Left lobe of liver (tissue), 2 donors: ENCODE measurements around the gene SPATA24. TPM values are rescaled to one million over a fixed set of nuclear protein-coding genes. Genes with fewer than 3 reads are reported as not detected.
"Not testable (repeated sequence)": the region's sequence is repeated elsewhere in the genome, so short reads cannot be mapped to it uniquely, and the experiment has no call there.

Experiments used
- ATAC-seq: fragments of 200-7000 bp; cut with Tn5 transposase; one replicate; pipeline ENCODE4 v1.9.1; 2020; ENCODE audit warnings: mild to moderate bottlenecking, moderate library complexity
- DNase-seq: peaks from one replicate; pipeline ENCODE4 v3.0.0-alpha.2; 2020; ENCODE audit warnings: low spot score
- total RNA-seq: library from RNA; stranded (reverse); gene quantifications from one replicate; pipeline ENCODE4 v1.2.1, GENCODE V29; 2021
- donor health status: DM: no; HTN: no; CAD: no; lungs with moderate emphysema.
- donor health status: DM: no; HTN: yes; CAD: no.

SPATA24 gene
- total RNA-seq, 1 donor from 2014 or later = 2.2 TPM

DNA sequence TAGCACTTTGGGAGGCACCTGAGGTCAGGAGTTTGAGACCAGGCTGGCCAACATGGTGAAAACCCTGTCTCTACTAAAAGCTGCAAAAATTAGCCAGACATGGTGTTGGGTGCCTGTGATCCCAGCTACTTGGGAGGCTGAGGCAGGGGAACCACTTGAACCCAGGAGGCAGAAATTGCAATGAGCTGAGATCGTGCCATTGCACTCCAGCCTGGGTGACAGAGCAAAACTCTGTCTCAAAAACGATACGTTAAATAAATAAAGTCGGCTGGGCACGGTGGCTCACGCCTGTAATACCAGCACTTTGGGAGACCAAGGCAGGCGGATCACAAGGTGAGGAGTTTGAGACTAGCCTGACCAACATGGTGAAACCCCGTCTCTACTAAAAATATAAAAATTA is 48.0 kb downstream of the SPATA24 start:
- DNase-seq, ATAC-seq: not testable (repeated sequence)

DNA sequence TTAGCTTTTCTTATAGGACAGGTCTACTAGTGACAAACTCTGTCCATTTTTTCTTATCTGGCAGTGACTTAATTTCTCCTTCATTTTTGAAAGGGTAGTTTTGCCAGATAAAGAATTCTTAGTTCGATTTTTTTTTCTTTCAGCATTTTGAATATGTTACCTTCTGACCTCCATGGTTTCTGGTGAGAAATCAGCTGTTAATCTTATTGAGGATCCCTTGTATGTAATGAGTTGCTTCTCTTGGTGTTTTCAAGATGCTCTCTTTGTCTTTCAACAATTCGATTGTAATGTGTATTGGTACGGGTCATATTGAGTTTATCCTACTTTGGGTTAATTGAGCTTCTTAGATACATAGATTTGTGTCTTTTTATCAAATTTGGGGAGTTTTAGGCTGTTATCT is 49.7 kb downstream of the SPATA24 start:
- no peak for DNase-seq
- ATAC-seq = no peak

DNA sequence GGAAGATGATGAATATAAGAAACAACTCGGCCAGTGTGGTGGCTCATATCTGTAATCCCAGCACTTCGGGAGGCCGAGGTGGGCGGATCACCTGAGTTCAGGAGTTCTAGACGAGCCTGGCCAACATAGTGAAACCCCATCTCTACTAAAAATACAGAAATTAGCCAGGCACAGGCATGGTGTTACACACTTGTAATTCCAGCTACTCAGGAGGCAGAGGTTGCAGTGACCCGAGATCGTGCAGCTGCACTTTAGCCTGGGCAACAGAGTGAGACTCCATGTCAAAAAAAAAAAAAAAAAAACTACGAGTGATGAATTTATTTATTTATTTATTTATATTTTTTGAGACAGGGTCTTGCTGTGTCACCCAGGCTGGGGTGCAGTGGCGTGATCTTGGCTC is 56.0 kb downstream of the SPATA24 start:
- ATAC-seq, DNase-seq: not testable (repeated sequence)

Other genes with a start within 250 kb of the SPATA24 start
- gene SIL1, start 205.7 kb downstream of the SPATA24 start, total RNA-seq = 90.6 TPM
- gene MATR3, start 110.3 kb downstream of the SPATA24 start, total RNA-seq = 39.2 TPM
- 31.6 TPM for gene PAIP2, start 62.2 kb downstream of the SPATA24 start, total RNA-seq
- gene SLC23A1, start 20.8 kb downstream of the SPATA24 start, total RNA-seq = 35.5 TPM
- gene MZB1, start 14.2 kb downstream of the SPATA24 start, total RNA-seq = 0.96 TPM
- 0.75 TPM for gene PROB1, start 9.0 kb downstream of the SPATA24 start, total RNA-seq
- gene DNAJC18, start 35.4 kb upstream of the SPATA24 start, total RNA-seq = 0.63 TPM
- 2.0 TPM for gene ECSCR, start 58.7 kb upstream of the SPATA24 start, total RNA-seq
- not detected for gene SMIM33, start 66.9 kb upstream of the SPATA24 start, total RNA-seq
- gene STING1, start 78.7 kb upstream of the SPATA24 start, total RNA-seq = 8.0 TPM
- gene UBE2D2, start 157.2 kb upstream of the SPATA24 start, total RNA-seq = 34.4 TPM
- gene CXXC5, start 244.3 kb upstream of the SPATA24 start, total RNA-seq = 64.0 TPM